HEK293 (cell line): ENCODE data around the gene GDPGP1.

Experiments used
- CTCF ChIA-PET: fragments of 350-600 bp; formaldehyde crosslinking; extraction: SDS; loops from one replicate; lab custom pipeline; 2021; ENCODE audit warnings: antibody characterized with exemption; lab: Yijun Ruan, JAX
- POLR2A ChIA-PET: fragments of 300-600 bp; formaldehyde crosslinking; extraction: SDS; loops from one replicate; lab custom pipeline; 2020; ENCODE audit warnings: antibody characterized with exemption, inconsistent platforms; lab: Yijun Ruan, JAX
- H3K27ac ChIP-seq: fragments of 200-500 bp; sonication (Bioruptor generic); 2 replicates; pipeline ENCODE4 v1.5.1; 2014; ENCODE audit warnings: low read depth, low read length, control low read depth, inconsistent platforms; ENCODE audit errors: extremely low read depth
- H3K36me3 ChIP-seq, 2 experiments: fragments of 200-500 bp in 1 of 2; sonication (Bioruptor generic) in 1 of 2; 1 replicate in 1 of 2; 2 replicates in 1 of 2; pipeline ENCODE4 v1.5.1; 2014 to 2017; ENCODE audit warnings: inconsistent platforms in 2 of 2, low read length in 2 of 2; ENCODE audit not compliant: control insufficient read depth in 2 of 2, insufficient read depth in 1 of 2
- H3K4me1 ChIP-seq: fragments of 200-500 bp; sonication (Bioruptor generic); 2 replicates; pipeline ENCODE4 v1.5.1; 2014; ENCODE audit warnings: mild to moderate bottlenecking, low read length, inconsistent platforms; ENCODE audit not compliant: control insufficient read depth, insufficient read depth
- H3K4me3 ChIP-seq: 2 replicates; pipeline ENCODE4 v1.5.1; 2011; ENCODE audit warnings: low read depth, mild to moderate bottlenecking, control low read depth, low read length, moderate library complexity
- H3K9me3 ChIP-seq: fragments of 200-500 bp; sonication (Bioruptor generic); 2 replicates; pipeline ENCODE4 v1.5.1; 2014; ENCODE audit warnings: low read depth, low read length, inconsistent platforms; ENCODE audit not compliant: control insufficient read depth, insufficient read depth
- EGR2 ChIP-seq: fragments of 450-650 bp; formaldehyde crosslinking; IDR thresholded peaks from 2 replicates; pipeline ENCODE4 v1.5.1; 2016; ENCODE audit warnings: low read depth, missing biosample characterization, missing genetic modification characterization
- HOXC10 ChIP-seq: sonication (generic); formaldehyde crosslinking; IDR thresholded peaks from 2 replicates; pipeline ENCODE4 v1.8.1; 2023; ENCODE audit warnings: mild to moderate bottlenecking, missing genetic modification reagents
- PBX3 ChIP-seq: sonication (generic); formaldehyde crosslinking; IDR thresholded peaks from 2 replicates; pipeline ENCODE4 v1.8.1; 2022; ENCODE audit warnings: mild to moderate bottlenecking, moderate library complexity, missing genetic modification reagents
- YY2 ChIP-seq: fragments of 450-650 bp; formaldehyde crosslinking; IDR thresholded peaks from 2 replicates; pipeline ENCODE4 v1.5.1; 2016; ENCODE audit warnings: missing biosample characterization, missing genetic modification characterization
- ZBTB20 ChIP-seq: fragments of 450-650 bp; formaldehyde crosslinking; IDR thresholded peaks from 2 replicates; pipeline ENCODE4 v1.5.1; 2016; ENCODE audit warnings: missing biosample characterization, missing genetic modification characterization
- ZBTB7A ChIP-seq: fragments of 450-650 bp; formaldehyde crosslinking; IDR thresholded peaks from 2 replicates; pipeline ENCODE4 v1.5.1; 2016; ENCODE audit warnings: low read depth, missing biosample characterization, missing genetic modification characterization
- ZFHX2 ChIP-seq: fragments of 450-650 bp; formaldehyde crosslinking; conservative IDR thresholded peaks from 2 replicates; pipeline ENCODE4 v1.5.1; 2016; ENCODE audit warnings: missing biosample characterization, missing genetic modification characterization
- ZIC2 ChIP-seq: fragments of 450-650 bp; formaldehyde crosslinking; IDR thresholded peaks from 2 replicates; pipeline ENCODE4 v1.5.1; 2016; ENCODE audit warnings: missing biosample characterization, missing genetic modification characterization
- ZNF112 ChIP-seq: fragments of 450-650 bp; formaldehyde crosslinking; IDR thresholded peaks from 2 replicates; pipeline ENCODE4 v1.5.0; 2017; ENCODE audit warnings: missing biosample characterization, missing genetic modification characterization
- ZNF140 ChIP-seq: fragments of 450-650 bp; formaldehyde crosslinking; IDR thresholded peaks from 2 replicates; pipeline ENCODE4 v1.5.1; 2016; ENCODE audit warnings: missing biosample characterization, missing genetic modification characterization
- ZNF302 ChIP-seq: fragments of 450-650 bp; formaldehyde crosslinking; IDR thresholded peaks from 2 replicates; pipeline ENCODE4 v1.5.1; 2016; ENCODE audit warnings: missing biosample characterization, missing genetic modification characterization, low read depth
- ZNF37A ChIP-seq: fragments of 450-650 bp; IDR thresholded peaks from 2 replicates; pipeline ENCODE4 v1.5.1; 2018; ENCODE audit warnings: missing biosample characterization, missing genetic modification characterization
- ZNF549 ChIP-seq: fragments of 450-650 bp; IDR thresholded peaks from 2 replicates; pipeline ENCODE4 v1.5.1; 2018; ENCODE audit warnings: missing biosample characterization, missing genetic modification characterization, mild to moderate bottlenecking, inconsistent platforms, moderate library complexity
- ZNF555 ChIP-seq: fragments of 450-650 bp; formaldehyde crosslinking; conservative IDR thresholded peaks from 2 replicates; pipeline ENCODE4 v1.5.1; 2017; ENCODE audit warnings: missing biosample characterization, mild to moderate bottlenecking, missing genetic modification characterization, inconsistent platforms
- ZNF571 ChIP-seq: fragments of 450-650 bp; formaldehyde crosslinking; IDR thresholded peaks from 2 replicates; pipeline ENCODE4 v1.5.0; 2017; ENCODE audit warnings: missing biosample characterization, missing genetic modification characterization
- ZNF777 ChIP-seq: fragments of 450-650 bp; formaldehyde crosslinking; IDR thresholded peaks from 2 replicates; pipeline ENCODE4 v1.5.1; 2017; ENCODE audit warnings: missing biosample characterization, missing genetic modification characterization, borderline replicate concordance
- ZSCAN30 ChIP-seq: fragments of 450-650 bp; IDR thresholded peaks from 2 replicates; pipeline ENCODE4 v1.5.1; 2018; ENCODE audit warnings: missing biosample characterization, mild to moderate bottlenecking, missing genetic modification characterization, moderate library complexity
- ZXDB ChIP-seq: fragments of 450-650 bp; formaldehyde crosslinking; IDR thresholded peaks from 2 replicates; pipeline ENCODE4 v1.5.1; 2016; ENCODE audit warnings: missing biosample characterization, missing genetic modification characterization
- TF ChIP-seq, protein P1 (sequence below): fragments of 450-650 bp; formaldehyde crosslinking; IDR thresholded peaks from 2 replicates; pipeline ENCODE4 v1.5.1; 2016; ENCODE audit warnings: missing biosample characterization, missing genetic modification characterization
- TF ChIP-seq, protein P2 (sequence below): fragments of 450-650 bp; formaldehyde crosslinking; IDR thresholded peaks from 2 replicates; pipeline ENCODE4 v1.5.1; 2016; ENCODE audit warnings: missing biosample characterization, missing genetic modification characterization
- TF ChIP-seq, protein P3 (sequence below): IDR thresholded peaks from 2 replicates; pipeline ENCODE4 v1.6.1; 2011; ENCODE audit warnings: mild to moderate bottlenecking, low read depth, low read length, borderline replicate concordance
- TF ChIP-seq, protein P4 (sequence below): fragments of 450-650 bp; formaldehyde crosslinking; IDR thresholded peaks from 2 replicates; pipeline ENCODE4 v1.5.1; 2016; ENCODE audit warnings: missing biosample characterization, missing genetic modification characterization
- TF ChIP-seq, protein P5 (sequence below): fragments of 450-650 bp; formaldehyde crosslinking; IDR thresholded peaks from 2 replicates; pipeline ENCODE4 v1.5.1; 2016; ENCODE audit warnings: missing biosample characterization, missing genetic modification characterization
- TF ChIP-seq, protein P6 (sequence below): fragments of 450-650 bp; formaldehyde crosslinking; IDR thresholded peaks from 2 replicates; pipeline ENCODE4 v1.5.1; 2016; ENCODE audit warnings: missing biosample characterization, missing genetic modification characterization

Gene GDPGP1

DNA sequence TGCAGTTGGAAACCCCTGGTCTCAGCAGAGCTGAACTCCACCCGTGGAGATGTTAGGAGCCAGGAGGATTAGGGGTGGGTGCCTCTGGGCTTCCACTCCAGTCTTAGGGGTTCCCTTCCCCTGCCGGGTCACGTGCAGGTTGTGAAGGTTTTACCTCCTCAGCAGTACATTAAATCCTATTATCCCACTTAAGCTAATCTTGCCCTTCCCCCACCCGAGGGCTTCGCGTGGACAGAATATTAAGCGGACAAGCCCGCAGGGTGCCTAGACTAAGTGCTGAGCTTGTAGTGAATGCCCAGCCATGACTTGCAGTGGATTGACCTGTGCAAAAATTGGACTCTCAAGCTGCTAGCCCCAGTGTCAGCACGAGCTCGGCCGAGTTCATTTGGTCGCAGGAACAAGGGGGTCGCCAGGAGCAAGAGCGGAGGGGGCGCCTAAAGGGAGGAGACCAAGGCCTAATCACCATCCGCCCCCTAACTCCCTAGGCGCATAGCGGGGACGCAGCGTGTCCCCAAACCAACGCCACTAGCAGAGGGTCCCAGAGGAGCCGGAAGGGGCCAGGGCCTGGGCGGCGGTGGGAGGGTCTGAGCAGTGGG lies 33.4 kb upstream of the GDPGP1 start (continued):
- TF ChIP-seq, protein P1, sequence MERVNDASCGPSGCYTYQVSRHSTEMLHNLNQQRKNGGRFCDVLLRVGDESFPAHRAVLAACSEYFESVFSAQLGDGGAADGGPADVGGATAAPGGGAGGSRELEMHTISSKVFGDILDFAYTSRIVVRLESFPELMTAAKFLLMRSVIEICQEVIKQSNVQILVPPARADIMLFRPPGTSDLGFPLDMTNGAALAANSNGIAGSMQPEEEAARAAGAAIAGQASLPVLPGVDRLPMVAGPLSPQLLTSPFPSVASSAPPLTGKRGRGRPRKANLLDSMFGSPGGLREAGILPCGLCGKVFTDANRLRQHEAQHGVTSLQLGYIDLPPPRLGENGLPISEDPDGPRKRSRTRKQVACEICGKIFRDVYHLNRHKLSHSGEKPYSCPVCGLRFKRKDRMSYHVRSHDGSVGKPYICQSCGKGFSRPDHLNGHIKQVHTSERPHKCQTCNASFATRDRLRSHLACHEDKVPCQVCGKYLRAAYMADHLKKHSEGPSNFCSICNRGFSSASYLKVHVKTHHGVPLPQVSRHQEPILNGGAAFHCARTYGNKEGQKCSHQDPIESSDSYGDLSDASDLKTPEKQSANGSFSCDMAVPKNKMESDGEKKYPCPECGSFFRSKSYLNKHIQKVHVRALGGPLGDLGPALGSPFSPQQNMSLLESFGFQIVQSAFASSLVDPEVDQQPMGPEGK: peak; percentile 18; the same call in 1 of the 2 replicates
- TF ChIP-seq ZIC2 (peak; percentile 37), ZNF571 (tag by site-specific recombination) (no peak)

- Histone ChIP-seq H3K9me3 (no peaks in the 10 kb centered on the region), H3K27ac (peak within 1 kb of the TSS; percentile 56; the same call in 1 of the 2 replicates), H3K4me1 (peaks cover 8% of the 10 kb centered on the region), H3K4me3 (peak within 1 kb of the TSS; percentile 67), H3K36me3 (no peaks in the 10 kb centered on the region)
- ChIA-PET CTCF (interaction anchor here (0.7 to 3.5 kb wide), 8 partner anchors 13 to 731 kb away, joined by 3 to 20 read pairs (median 4); no protein-coding TSS in a partner anchor), POLR2A (interaction anchor here (0.7 to 4.3 kb wide), 14 partner anchors 9 to 99 kb away, joined by 3 to 48 read pairs (median 6); partner anchors contain the start of genes CIB1, GDPGP1, IDH2 and TTLL13)
- TF ChIP-seq, protein P2, sequence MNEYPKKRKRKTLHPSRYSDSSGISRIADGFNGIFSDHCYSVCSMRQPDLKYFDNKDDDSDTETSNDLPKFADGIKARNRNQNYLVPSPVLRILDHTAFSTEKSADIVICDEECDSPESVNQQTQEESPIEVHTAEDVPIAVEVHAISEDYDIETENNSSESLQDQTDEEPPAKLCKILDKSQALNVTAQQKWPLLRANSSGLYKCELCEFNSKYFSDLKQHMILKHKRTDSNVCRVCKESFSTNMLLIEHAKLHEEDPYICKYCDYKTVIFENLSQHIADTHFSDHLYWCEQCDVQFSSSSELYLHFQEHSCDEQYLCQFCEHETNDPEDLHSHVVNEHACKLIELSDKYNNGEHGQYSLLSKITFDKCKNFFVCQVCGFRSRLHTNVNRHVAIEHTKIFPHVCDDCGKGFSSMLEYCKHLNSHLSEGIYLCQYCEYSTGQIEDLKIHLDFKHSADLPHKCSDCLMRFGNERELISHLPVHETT (tag by site-specific recombination): no peak
- peak; percentile 73 for TF ChIP-seq ZIC2
- TF ChIP-seq, protein P3, sequence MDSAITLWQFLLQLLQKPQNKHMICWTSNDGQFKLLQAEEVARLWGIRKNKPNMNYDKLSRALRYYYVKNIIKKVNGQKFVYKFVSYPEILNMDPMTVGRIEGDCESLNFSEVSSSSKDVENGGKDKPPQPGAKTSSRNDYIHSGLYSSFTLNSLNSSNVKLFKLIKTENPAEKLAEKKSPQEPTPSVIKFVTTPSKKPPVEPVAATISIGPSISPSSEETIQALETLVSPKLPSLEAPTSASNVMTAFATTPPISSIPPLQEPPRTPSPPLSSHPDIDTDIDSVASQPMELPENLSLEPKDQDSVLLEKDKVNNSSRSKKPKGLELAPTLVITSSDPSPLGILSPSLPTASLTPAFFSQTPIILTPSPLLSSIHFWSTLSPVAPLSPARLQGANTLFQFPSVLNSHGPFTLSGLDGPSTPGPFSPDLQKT: no peak
- no peak for TF ChIP-seq ZNF777 (tag by site-specific recombination)
- TF ChIP-seq ZBTB20: peak; percentile 81; the same call in 1 of the 2 replicates
- TF ChIP-seq EGR2 (tag by site-specific recombination): no peak
- peak; percentile 49; the same call in 1 of the 2 replicates for TF ChIP-seq ZSCAN30 (tag by site-specific recombination)
- no peak for TF ChIP-seq YY2 (tag by site-specific recombination)
- no peak for TF ChIP-seq ZNF549 (tag by site-specific recombination)
- no peak for TF ChIP-seq ZBTB7A
- TF ChIP-seq, protein P4, sequence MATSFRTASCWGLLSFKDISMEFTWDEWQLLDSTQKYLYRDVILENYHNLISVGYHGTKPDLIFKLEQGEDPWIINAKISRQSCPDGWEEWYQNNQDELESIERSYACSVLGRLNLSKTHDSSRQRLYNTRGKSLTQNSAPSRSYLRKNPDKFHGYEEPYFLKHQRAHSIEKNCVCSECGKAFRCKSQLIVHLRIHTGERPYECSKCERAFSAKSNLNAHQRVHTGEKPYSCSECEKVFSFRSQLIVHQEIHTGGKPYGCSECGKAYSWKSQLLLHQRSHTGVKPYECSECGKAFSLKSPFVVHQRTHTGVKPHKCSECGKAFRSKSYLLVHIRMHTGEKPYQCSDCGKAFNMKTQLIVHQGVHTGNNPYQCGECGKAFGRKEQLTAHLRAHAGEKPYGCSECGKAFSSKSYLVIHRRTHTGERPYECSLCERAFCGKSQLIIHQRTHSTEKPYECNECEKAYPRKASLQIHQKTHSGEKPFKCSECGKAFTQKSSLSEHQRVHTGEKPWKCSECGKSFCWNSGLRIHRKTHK: no peak
- no peak for TF ChIP-seq ZNF37A (tag by site-specific recombination)
- TF ChIP-seq ZNF302: no peak
- TF ChIP-seq ZFHX2 (tag by site-specific recombination): peak; percentile 82
- no peak for TF ChIP-seq ZNF555
- no peak for TF ChIP-seq ZXDB (tag by site-specific recombination)
- TF ChIP-seq, protein P5, sequence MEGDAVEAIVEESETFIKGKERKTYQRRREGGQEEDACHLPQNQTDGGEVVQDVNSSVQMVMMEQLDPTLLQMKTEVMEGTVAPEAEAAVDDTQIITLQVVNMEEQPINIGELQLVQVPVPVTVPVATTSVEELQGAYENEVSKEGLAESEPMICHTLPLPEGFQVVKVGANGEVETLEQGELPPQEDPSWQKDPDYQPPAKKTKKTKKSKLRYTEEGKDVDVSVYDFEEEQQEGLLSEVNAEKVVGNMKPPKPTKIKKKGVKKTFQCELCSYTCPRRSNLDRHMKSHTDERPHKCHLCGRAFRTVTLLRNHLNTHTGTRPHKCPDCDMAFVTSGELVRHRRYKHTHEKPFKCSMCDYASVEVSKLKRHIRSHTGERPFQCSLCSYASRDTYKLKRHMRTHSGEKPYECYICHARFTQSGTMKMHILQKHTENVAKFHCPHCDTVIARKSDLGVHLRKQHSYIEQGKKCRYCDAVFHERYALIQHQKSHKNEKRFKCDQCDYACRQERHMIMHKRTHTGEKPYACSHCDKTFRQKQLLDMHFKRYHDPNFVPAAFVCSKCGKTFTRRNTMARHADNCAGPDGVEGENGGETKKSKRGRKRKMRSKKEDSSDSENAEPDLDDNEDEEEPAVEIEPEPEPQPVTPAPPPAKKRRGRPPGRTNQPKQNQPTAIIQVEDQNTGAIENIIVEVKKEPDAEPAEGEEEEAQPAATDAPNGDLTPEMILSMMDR (tag by site-specific recombination): peak; percentile 21; the same call in 1 of the 2 replicates
- TF ChIP-seq, protein P6, sequence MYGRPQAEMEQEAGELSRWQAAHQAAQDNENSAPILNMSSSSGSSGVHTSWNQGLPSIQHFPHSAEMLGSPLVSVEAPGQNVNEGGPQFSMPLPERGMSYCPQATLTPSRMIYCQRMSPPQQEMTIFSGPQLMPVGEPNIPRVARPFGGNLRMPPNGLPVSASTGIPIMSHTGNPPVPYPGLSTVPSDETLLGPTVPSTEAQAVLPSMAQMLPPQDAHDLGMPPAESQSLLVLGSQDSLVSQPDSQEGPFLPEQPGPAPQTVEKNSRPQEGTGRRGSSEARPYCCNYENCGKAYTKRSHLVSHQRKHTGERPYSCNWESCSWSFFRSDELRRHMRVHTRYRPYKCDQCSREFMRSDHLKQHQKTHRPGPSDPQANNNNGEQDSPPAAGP: no peak
- TF ChIP-seq ZNF140 (tag by site-specific recombination): no peak
- TF ChIP-seq ZNF112 (tag by site-specific recombination): no peak
- TF ChIP-seq PBX3: peak; percentile 60; the same call in 1 of the 2 replicates
- no peak for TF ChIP-seq HOXC10 (CRISPR knock-in tag)
These were observed 32.7 kb upstream of the GDPGP1 start, which contains the start of gene SEMA4B for GRCh38 chr15:90201130-90201943. SEMA4B (plus strand) TSS chr15:90201330; CDS start chr15:90201579, 249 bp downstream.
